Type B pancreatic cell (in vitro differentiated cells): ENCODE results near the gene ESRRA. TPM values are rescaled to one million over a fixed set of nuclear protein-coding genes. Genes with fewer than 3 reads are reported as not detected.

Experiments used
- DNase-seq: peaks from one replicate; pipeline ENCODE4 v3.0.0; 2021; ENCODE audit warnings: mixed read lengths; ENCODE audit not compliant: unreplicated experiment; ENCODE audit errors: extremely low spot score
- H3K27ac Mint-ChIP-seq: 2 replicates; pipeline ENCODE4 v1.8.0; 2021; ENCODE audit warnings: mild to moderate bottlenecking, mixed read lengths
- H3K27me3 Mint-ChIP-seq: 2 replicates; pipeline ENCODE4 v1.8.0; 2021; ENCODE audit warnings: mixed read lengths
- H3K36me3 Mint-ChIP-seq: 2 replicates; pipeline ENCODE4 v1.8.0; 2021; ENCODE audit warnings: mixed read lengths
- H3K4me1 Mint-ChIP-seq: one replicate; pipeline ENCODE4 v1.8.0; 2021; ENCODE audit warnings: mixed read lengths; ENCODE audit not compliant: unreplicated experiment
- H3K4me3 Mint-ChIP-seq: 2 replicates; pipeline ENCODE4 v1.8.0; 2021; ENCODE audit warnings: mild to moderate bottlenecking, mixed read lengths
- H3K9me3 Mint-ChIP-seq: 2 replicates; pipeline ENCODE4 v1.8.0; 2021; ENCODE audit warnings: mixed read lengths
- total RNA-seq: library from RNA; stranded (reverse); gene quantifications from 2 replicates; pipeline ENCODE4 v1.2.1, GENCODE V29; 2021; ENCODE audit warnings: low replicate concordance
- TF ChIP-seq, protein P1 (sequence below): fragments of 200-600 bp; sonication (generic); conservative IDR thresholded peaks from 2 replicates; pipeline ENCODE4 v1.5.0; 2021; ENCODE audit warnings: antibody characterized with exemption, mild to moderate bottlenecking

The ESRRA gene
- total RNA-seq, 1 donor from 2014 or later = 41.7 TPM

DNA sequence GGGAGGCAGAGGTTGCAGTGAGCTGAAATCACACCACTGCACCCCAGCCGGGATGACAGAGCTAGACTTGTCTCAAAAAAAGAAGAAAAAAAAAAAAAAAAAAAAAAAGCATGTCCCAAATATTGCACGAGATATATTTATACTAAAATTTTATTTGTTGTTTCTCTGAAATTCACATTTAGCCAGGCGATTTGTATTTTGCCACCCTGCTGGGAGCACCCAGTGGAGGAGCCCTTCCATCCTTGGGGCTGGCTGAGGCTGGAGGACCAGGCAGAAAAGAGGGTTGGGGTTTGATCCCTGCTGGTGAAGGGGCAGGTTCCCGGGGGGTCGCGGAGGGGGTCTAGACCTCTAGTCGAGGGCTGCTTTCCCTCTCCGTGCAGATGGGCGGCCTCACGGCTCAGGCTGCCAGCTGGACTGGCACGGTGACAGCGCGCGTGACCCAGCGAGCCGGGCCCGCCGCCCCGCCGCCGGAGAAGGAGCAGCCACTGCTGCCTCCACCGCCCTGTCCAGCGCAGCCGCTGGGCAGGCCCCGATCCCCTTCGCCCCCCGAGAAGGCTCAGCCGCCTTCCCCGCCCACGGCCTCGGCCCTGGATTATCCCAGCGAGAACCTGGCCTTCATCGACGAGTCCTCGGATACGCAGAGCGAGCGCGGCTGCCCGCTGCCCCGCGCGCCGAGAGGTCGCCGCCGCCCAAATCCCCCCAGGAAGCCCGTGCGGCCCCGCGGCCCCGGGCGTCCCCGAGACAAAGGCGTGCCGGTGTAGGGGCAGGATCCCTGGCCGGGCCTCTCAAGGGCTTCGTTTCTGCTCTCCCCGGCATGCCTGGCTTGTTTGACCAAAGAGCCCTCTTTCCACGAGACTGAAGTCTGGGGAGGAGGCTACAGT, 6.1 kb upstream of the ESRRA start:
- no peak for DNase-seq
- H3K27ac Mint-ChIP-seq = no peak overlapping the region
- peaks cover 6% of the 10 kb centered on the region for H3K4me1 Mint-ChIP-seq
- H3K9me3 Mint-ChIP-seq = no peaks in the 10 kb centered on the region
- no peaks in the 10 kb centered on the region for H3K36me3 Mint-ChIP-seq
- peaks cover 74% of the 10 kb centered on the region for H3K27me3 Mint-ChIP-seq
- TF ChIP-seq, protein P1, sequence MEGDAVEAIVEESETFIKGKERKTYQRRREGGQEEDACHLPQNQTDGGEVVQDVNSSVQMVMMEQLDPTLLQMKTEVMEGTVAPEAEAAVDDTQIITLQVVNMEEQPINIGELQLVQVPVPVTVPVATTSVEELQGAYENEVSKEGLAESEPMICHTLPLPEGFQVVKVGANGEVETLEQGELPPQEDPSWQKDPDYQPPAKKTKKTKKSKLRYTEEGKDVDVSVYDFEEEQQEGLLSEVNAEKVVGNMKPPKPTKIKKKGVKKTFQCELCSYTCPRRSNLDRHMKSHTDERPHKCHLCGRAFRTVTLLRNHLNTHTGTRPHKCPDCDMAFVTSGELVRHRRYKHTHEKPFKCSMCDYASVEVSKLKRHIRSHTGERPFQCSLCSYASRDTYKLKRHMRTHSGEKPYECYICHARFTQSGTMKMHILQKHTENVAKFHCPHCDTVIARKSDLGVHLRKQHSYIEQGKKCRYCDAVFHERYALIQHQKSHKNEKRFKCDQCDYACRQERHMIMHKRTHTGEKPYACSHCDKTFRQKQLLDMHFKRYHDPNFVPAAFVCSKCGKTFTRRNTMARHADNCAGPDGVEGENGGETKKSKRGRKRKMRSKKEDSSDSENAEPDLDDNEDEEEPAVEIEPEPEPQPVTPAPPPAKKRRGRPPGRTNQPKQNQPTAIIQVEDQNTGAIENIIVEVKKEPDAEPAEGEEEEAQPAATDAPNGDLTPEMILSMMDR = no peak
- H3K4me3 Mint-ChIP-seq = peak overlapping the region; percentile 73

DNA sequence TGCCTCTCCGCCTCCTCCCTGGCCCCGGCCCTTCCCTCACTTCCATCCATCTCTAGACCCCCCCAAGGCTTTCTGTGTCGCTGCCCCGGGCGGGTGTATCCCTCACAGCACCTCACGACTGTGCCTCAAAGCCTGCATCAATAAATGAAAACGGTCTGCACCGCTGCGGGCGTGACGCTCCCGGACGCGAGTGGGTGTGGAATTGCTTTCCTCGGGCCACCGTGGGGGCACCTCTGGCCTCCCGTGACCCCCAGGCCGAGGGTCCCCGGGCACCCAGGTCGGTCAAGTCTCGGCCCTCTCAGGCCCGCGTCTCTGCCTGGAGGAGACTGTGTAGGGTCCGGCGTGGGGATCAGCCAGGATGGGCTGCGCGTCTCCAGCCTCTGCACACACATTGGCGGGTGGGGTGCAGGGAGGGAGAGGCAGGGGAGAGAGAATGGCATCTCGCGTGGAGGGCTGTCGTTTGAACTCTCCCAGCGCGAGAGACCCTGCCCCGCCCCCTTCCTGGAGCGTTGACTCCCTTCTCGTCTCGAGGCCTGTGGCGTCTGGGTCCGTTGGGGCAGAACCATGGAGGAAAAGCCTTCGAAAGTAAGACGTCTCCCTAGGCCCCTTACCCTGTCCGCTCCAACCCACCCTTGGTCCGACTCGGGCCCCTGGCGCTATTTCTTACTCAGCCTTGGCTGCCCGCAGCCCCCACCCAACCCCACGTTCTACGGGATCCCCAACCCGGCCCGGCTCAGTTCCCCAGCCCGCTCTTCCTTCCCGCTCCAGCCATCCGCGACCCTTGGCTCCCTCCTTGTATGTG, 5.3 kb upstream of the ESRRA start, which contains the start of gene CATSPERZ:
Gene CATSPERZ (plus strand): TSS at position 512 of the 802 bp plus-strand sequence. CDS start 53 bp downstream, at position 565.
- Mint-ChIP-seq H3K27me3 (peaks cover 65% of the 10 kb centered on the region), H3K27ac (peak within 1 kb of the TSS; percentile 76), H3K9me3 (no peaks in the 10 kb centered on the region), H3K36me3 (no peaks in the 10 kb centered on the region), H3K4me3 (peak within 1 kb of the TSS; percentile 80), H3K4me1 (peaks cover 9% of the 10 kb centered on the region)
- TF ChIP-seq, protein P1 = no peak
- DNase-seq = no peak

DNA sequence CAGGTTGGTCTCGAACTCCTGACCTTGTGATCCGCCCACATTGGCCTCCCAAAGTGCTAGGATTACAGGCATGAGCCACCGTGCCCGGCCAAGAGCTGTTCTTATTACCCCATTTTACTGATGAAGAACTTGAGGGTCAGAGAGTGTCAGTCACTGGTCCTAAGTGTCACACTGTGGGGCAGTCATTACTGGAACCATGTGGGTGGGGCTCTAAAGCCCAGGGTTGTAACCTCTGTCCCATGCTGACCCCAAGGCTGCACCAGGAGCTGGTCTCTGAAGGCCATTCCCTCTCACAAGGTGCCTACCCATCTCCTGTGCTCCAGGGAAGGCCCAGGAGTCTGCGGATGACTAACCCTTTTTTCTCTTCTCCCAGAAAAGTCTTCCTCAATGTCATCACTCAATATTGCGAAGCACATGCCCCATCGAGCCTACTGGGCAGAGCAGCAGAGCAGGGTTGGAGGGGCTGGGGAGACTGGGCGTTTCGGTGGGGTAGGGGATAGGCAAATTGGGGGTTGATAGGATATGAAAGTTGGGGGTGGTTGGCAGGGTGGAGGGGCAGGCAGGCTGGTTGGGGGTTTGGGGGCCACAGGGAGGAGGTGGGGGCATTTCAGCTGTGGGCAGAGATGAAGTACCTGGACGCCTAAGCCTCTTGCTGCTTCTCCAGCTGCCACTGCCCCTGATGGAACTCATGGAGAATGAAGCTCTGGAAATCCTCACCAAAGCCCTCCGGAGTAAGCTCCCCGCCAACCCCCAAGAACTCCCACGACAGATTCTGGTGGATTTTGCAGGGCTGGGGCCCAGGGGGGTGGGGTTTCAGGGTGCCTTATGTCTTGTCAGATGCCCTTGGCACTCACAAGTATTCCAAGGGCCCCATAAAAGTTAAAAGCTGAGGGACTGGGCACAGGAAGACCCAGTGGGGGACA, 2.0 kb upstream of the ESRRA start:
- H3K27me3 Mint-ChIP-seq = peaks cover 32% of the 10 kb centered on the region
- peaks cover 20% of the 10 kb centered on the region for H3K4me1 Mint-ChIP-seq
- DNase-seq = no peak
- no peaks in the 10 kb centered on the region for H3K36me3 Mint-ChIP-seq
- H3K4me3 Mint-ChIP-seq = peak overlapping the region; percentile 93
- TF ChIP-seq, protein P1 = no peak
- no peak overlapping the region for H3K27ac Mint-ChIP-seq
- no peaks in the 10 kb centered on the region for H3K9me3 Mint-ChIP-seq

DNA sequence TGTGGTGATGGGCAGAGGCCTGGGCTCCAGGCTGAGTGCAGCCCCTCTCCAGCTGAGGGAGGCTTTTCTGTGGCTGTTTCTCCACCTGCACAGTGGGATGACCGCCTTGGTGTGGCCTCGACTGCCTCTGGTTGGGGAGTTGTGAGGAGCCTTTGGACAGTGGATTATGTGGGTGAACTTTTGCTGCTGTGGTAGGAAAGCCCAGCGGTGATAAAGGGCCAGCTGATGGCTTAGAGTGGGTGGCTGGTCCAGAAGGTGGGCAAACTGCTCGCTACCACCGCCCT, 1.4 kb upstream of the ESRRA start:
- peak overlapping the region; percentile 93 for H3K4me3 Mint-ChIP-seq
- TF ChIP-seq, protein P1 = no peak
- H3K4me1 Mint-ChIP-seq = peaks cover 20% of the 10 kb centered on the region
- no peak for DNase-seq
- H3K36me3 Mint-ChIP-seq = no peaks in the 10 kb centered on the region
- no peaks in the 10 kb centered on the region for H3K9me3 Mint-ChIP-seq
- H3K27ac Mint-ChIP-seq = peak overlapping the region; percentile 99
- H3K27me3 Mint-ChIP-seq = peaks cover 26% of the 10 kb centered on the region
